ENCODE measurements around the gene RAPGEF1.

Gene RAPGEF1

DNA sequence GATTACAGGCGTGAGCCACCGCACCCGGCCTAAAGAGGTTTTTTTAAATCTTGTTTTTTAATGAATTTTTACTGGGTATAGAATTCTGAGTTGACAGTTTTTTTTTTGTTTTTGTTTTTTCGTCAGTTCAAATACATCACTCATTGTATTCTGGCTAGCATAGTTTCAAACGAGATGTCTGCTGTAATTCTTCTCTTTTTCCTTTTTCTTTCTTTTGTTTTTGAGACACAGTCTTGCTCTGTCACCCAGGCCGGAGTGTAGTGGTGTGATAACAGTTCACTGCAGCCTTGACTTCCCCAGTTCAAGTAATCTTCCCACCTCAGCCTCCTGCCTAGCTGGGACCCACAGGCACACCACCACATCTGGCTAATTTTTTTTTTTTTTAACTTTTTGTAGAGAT is 196.7 kb downstream of the RAPGEF1 start:
- CTCF ChIA-PET: interaction anchor here (1.2 kb wide), 1 partner anchor 48 kb away, joined by 3 read pairs; no protein-coding TSS in a partner anchor

DNA sequence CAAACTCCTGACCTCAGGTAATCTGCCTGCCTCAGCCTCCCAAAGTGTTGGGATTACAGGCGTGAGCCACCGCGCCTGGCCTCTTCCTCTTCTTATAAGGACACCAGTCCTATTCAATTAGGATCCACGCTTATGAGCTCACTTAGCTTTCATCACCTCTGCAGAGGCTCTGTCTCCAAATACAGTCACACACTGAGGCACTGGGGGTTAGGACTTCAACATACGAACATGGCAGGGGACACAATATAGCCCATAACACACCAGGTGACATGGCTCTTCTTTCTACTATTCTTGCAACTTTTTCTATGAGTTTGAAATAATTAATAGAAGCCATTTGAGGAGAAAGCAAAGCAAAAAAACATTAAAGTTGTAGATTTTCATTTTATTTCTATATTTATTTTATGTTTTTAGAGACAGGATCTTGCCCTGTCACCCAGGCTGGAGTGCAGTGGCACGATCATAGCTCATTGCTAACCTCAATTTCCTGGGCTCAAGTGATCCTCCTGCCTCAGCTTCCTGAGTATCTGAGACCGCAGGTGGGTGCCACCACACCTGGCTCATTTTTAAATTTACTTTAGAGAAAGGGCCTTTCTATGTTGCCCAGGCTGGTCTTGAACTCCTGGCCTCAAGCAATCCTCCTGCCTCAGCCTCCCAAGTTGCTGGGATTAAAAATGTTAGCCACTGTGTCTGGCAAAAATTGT is 200.5 kb downstream of the RAPGEF1 start:
- ChIA-PET POLR2A (interaction anchor here (1.3 kb wide), 1 partner anchor 8 kb away, joined by 4 read pairs; the partner anchor contains the start of gene UCK1), CTCF (no interaction called here)
- no peak overlapping the region for H3K4me3 ChIP-seq (ENCODE audit: low read depth, low read length)
- DNase-seq (ENCODE audit: low read depth, low spot score): no peak
- TF ChIP-seq, protein P1, sequence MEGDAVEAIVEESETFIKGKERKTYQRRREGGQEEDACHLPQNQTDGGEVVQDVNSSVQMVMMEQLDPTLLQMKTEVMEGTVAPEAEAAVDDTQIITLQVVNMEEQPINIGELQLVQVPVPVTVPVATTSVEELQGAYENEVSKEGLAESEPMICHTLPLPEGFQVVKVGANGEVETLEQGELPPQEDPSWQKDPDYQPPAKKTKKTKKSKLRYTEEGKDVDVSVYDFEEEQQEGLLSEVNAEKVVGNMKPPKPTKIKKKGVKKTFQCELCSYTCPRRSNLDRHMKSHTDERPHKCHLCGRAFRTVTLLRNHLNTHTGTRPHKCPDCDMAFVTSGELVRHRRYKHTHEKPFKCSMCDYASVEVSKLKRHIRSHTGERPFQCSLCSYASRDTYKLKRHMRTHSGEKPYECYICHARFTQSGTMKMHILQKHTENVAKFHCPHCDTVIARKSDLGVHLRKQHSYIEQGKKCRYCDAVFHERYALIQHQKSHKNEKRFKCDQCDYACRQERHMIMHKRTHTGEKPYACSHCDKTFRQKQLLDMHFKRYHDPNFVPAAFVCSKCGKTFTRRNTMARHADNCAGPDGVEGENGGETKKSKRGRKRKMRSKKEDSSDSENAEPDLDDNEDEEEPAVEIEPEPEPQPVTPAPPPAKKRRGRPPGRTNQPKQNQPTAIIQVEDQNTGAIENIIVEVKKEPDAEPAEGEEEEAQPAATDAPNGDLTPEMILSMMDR (IDR thresholded peaks at IDR 0.05; ENCODE audit: insufficient read depth, low read length, missing control alignments): no peak

More for the DNA sequence above, 196.7 kb downstream of the RAPGEF1 start:
- DNase-seq (ENCODE audit: low read depth, low spot score): no peak
- H3K4me3 ChIP-seq (ENCODE audit: low read depth, low read length): no peak overlapping the region
- POLR2A ChIA-PET: no interaction called here
- TF ChIP-seq, protein P1 (IDR thresholded peaks at IDR 0.05; ENCODE audit: insufficient read depth, low read length, missing control alignments): no peak

DNA sequence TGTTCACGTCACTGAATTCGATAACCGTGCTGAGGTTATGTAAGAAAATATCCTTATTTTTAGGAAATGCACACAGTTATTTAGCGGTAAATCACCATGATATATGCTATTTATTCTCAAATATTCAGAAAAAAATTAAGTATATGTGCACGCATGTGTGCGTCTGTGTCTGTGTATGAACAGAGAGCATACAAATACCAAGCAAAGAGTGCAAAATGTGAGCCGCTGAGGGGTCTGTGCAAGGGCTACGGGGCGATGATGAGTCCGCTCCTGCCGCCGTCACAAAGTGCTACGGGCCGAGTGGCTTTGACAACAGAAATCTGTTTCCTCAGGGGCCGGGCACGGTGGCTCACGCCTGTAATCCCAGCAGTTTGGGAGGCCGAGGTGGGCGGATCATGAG is 201.9 kb downstream of the RAPGEF1 start:
- TF ChIP-seq, protein P1 (IDR thresholded peaks at IDR 0.05; ENCODE audit: insufficient read depth, low read length, missing control alignments): no peak
- POLR2A ChIA-PET: no interaction called here
- CTCF ChIA-PET: interaction anchor here (1.3 kb wide), 1 partner anchor 34 kb away, joined by 3 read pairs; no protein-coding TSS in a partner anchor
- no peak for DNase-seq (ENCODE audit: low read depth, low spot score)
- no peak overlapping the region for H3K4me3 ChIP-seq (ENCODE audit: low read depth, low read length)

DNA sequence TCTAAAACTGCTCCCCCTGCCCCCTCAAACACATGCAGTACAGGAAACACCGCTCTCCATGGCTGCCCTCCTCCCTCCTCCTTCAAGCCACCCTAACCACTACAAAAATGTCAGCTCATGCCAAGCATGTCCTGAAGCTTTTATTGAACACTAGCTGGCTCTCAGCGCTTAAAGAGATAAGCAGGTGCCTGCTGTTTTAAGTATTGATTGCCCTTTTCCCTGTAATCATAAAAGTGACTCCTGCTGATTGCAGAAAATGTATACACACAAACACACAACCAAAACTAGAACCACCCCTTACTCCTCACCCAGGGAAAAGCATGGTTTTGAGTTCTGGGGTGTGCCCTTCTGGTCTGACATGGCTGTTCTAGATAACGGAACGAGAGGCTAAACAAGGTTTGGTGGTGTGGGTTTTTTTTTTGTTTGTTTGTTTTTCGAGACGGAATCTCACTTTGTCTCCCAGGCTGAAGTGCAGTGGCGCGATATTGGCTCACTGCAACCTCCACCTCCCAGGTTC is 205.1 kb downstream of the RAPGEF1 start:
- CTCF ChIA-PET: no interaction called here
- DNase-seq (ENCODE audit: low read depth, low spot score): no peak
- no peak overlapping the region for H3K4me3 ChIP-seq (ENCODE audit: low read depth, low read length)
- TF ChIP-seq, protein P1 (IDR thresholded peaks at IDR 0.05; ENCODE audit: insufficient read depth, low read length, missing control alignments): no peak
- POLR2A ChIA-PET: no interaction called here

DNA sequence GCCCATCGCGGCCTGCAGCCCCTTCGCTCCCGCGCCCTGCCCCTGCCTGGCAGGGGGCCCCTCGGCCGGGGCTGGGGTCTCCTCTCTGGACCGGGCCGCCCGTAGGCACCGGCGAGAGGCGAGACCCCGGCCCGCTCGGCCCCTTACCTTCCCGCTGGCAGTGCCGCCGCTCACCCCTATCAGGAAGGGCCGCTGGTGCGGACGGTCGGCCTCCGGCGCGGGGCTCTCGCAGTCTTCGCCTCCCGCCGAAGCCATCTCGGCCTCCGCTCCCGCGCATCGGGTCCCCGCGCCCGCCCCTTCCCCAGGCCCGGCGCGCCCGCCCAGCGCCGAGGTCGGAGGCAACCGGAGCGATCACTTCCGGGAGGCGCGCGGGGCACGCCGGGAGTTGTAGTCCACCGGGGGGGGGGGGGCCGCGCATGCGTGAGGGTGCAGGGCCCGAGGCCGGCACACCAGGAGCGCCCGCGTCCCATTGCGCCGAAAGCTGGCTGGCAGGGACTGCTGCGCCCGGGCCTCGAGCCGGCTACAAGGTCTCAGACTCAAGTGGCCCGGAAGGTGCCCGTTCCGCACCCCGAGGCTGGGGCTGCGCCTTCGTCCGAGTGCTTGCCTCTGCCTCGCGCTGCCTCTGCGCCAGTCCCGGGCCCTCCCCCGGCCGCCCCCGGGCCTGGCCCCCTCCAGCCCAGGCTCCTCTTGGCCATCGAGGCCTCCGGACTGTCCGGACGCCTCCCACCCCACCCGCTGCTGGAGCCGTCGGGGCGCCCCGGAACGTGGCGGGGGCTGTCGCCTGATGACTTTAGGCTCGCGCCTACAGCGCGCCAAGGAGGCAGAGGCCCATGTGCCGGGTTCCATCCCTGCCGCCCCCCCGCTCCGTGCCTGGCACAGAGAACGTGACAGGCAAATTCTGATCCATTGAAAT is 208.7 kb downstream of the RAPGEF1 start, which contains the start of gene UCK1:
Gene UCK1 (minus strand): TSS at position 344 of the 913 bp plus-strand sequence. CDS start 89 bp downstream, at position 255.
- DNase-seq (ENCODE audit: low read depth, low spot score): no peak
- ChIA-PET CTCF (interaction anchor here (2.2 kb wide), 1 partner anchor 209 kb away, joined by 10 read pairs; no protein-coding TSS in a partner anchor), POLR2A (interaction anchor here (0.6 to 1.0 kb wide), 3 partner anchors 9 to 1493 kb away, joined by 4 read pairs; no protein-coding TSS in a partner anchor)
- TF ChIP-seq, protein P1 (IDR thresholded peaks at IDR 0.05; ENCODE audit: insufficient read depth, low read length, missing control alignments): no peak
- peak within 1 kb of the TSS; percentile 74 for H3K4me3 ChIP-seq (ENCODE audit: low read depth, low read length)
